ENCODE measurements around the gene ZNF433. TPM values are rescaled to one million over a fixed set of nuclear protein-coding genes. Genes with fewer than 3 reads are reported as not detected.

The ZNF433 gene
- total RNA-seq, 1 donor from 2014 or later = 8.2 TPM

DNA sequence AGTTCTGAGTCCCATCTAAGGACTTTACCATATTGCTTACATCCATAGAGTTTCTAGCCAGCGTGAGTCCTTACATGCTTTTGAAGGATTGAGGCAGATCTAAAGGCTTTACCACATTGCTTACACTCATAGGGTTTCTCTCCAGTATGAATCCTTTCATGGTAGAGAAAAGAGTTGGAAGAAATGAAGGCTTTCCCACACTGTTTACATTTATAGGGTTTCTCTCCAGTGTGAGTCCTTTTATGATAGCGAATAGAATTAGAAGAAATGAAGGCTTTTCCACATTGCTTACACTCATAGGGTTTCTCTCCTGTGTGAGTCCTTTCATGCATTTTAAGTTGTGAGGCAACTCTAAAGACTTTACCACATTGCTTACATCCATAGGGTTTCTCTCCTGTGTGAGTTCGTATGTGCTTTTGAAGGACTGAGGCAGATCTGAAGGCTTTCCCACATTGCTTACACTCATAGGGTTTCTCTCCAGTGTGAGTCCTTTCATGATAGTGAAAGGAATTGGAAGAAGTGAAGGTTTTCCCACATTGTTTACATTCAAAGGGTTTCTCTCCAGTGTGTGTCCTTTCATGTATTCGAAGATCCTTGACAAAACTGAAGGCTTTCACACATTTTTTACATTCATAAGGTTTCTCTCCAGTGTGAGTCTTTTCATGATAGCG lies 8.4 kb upstream of the ZNF433 start:
- H2AFZ ChIP-seq (replicated peaks) = no peak overlapping the region
- H3K4me1 Mint-ChIP-seq = no peaks in the 10 kb centered on the region
- H3K79me2 ChIP-seq (ENCODE audit: low read depth) = no peaks in the 10 kb centered on the region
- no peak overlapping the region for H3K27ac Mint-ChIP-seq
- H3F3A ChIP-seq (ENCODE audit: low read depth) = peaks cover 7% of the 10 kb centered on the region
- no peak overlapping the region for H3K4me2 ChIP-seq
- no peak overlapping the region for H3K4me3 ChIP-seq
- H3K9ac ChIP-seq = no peak overlapping the region
- peaks cover 46% of the 10 kb centered on the region for H3K36me3 Mint-ChIP-seq
- no peaks in the 10 kb centered on the region for H3K4me1 ChIP-seq
- no peak overlapping the region for H3K27ac ChIP-seq
- DNase-seq (ENCODE audit: low spot score) = no peak
- no peaks in the 10 kb centered on the region for H3K27me3 ChIP-seq
- peaks cover 19% of the 10 kb centered on the region for H3K36me3 ChIP-seq
- TF ChIP-seq, protein P1, sequence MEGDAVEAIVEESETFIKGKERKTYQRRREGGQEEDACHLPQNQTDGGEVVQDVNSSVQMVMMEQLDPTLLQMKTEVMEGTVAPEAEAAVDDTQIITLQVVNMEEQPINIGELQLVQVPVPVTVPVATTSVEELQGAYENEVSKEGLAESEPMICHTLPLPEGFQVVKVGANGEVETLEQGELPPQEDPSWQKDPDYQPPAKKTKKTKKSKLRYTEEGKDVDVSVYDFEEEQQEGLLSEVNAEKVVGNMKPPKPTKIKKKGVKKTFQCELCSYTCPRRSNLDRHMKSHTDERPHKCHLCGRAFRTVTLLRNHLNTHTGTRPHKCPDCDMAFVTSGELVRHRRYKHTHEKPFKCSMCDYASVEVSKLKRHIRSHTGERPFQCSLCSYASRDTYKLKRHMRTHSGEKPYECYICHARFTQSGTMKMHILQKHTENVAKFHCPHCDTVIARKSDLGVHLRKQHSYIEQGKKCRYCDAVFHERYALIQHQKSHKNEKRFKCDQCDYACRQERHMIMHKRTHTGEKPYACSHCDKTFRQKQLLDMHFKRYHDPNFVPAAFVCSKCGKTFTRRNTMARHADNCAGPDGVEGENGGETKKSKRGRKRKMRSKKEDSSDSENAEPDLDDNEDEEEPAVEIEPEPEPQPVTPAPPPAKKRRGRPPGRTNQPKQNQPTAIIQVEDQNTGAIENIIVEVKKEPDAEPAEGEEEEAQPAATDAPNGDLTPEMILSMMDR (IDR thresholded peaks at IDR 0.05) = no peak
- TF ChIP-seq EZH2 (IDR thresholded peaks at IDR 0.05) (no peak), EZH2phosphoT487 (IDR thresholded peaks at IDR 0.05) (no peak)
- H4K20me1 ChIP-seq (ENCODE audit: low read depth) = no peaks in the 10 kb centered on the region
- peaks cover 66% of the 10 kb centered on the region for H3K9me3 Mint-ChIP-seq
- no peaks in the 10 kb centered on the region for H3K27me3 Mint-ChIP-seq (ENCODE audit: insufficient read depth, low read depth)
- H3K9me3 ChIP-seq (ENCODE audit: low read depth) = peaks cover 25% of the 10 kb centered on the region
- H3K4me3 Mint-ChIP-seq = no peak overlapping the region

DNA sequence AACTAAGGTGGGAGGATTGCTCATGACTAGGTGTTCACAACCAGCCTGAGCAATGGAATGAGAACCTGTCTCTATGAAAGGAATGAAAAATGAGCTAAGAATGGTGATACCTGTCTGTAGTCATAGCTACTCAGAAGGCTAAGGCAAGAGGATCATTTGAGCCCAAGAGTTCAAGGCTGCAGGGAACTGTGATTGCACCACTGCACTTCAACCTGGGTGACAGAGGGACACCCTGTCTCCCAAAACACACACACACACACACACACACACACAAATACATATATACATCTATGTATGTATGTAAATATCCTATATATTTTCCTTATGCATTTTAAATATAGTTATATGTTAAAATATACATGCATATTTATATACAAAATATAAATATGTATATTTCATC lies 7.4 kb upstream of the ZNF433 start:
- Histone ChIP-seq H3K27me3 (no peaks in the 10 kb centered on the region), H3K4me2 (no peak overlapping the region), H4K20me1 (ENCODE audit: low read depth) (no peaks in the 10 kb centered on the region), H3K27ac (no peak overlapping the region), H3K9me3 (ENCODE audit: low read depth) (peaks cover 25% of the 10 kb centered on the region), H3K4me1 (no peaks in the 10 kb centered on the region), H3K4me3 (no peak overlapping the region), H3K36me3 (peaks cover 19% of the 10 kb centered on the region), H2AFZ (replicated peaks) (no peak overlapping the region), H3K9ac (no peak overlapping the region), H3F3A (ENCODE audit: low read depth) (peaks cover 7% of the 10 kb centered on the region), H3K79me2 (ENCODE audit: low read depth) (no peaks in the 10 kb centered on the region)
- peaks cover 4% of the 10 kb centered on the region for H3K27me3 Mint-ChIP-seq (ENCODE audit: insufficient read depth, low read depth)
- H3K27ac Mint-ChIP-seq = no peak overlapping the region
- H3K4me3 Mint-ChIP-seq = no peak overlapping the region
- TF ChIP-seq, protein P1 (IDR thresholded peaks at IDR 0.05) = no peak
- TF ChIP-seq EZH2 (IDR thresholded peaks at IDR 0.05) (no peak), EZH2phosphoT487 (IDR thresholded peaks at IDR 0.05) (no peak)
- H3K9me3 Mint-ChIP-seq = peaks cover 69% of the 10 kb centered on the region
- no peaks in the 10 kb centered on the region for H3K4me1 Mint-ChIP-seq
- no peak for DNase-seq (ENCODE audit: low spot score)
- H3K36me3 Mint-ChIP-seq = peaks cover 49% of the 10 kb centered on the region

GRCh38 chr19:12034620-12035019 lies 859 bp downstream of the ZNF433 start:
- peaks cover 7% of the 10 kb centered on the region for H3F3A ChIP-seq (ENCODE audit: low read depth)
- H3K27ac Mint-ChIP-seq = no peak overlapping the region
- peaks cover 11% of the 10 kb centered on the region for H3K27me3 Mint-ChIP-seq (ENCODE audit: insufficient read depth, low read depth)
- no peaks in the 10 kb centered on the region for H3K36me3 ChIP-seq
- H3K9me3 Mint-ChIP-seq = peaks cover 64% of the 10 kb centered on the region
- peak overlapping the region; percentile 84 for H3K4me3 Mint-ChIP-seq
- peaks cover 8% of the 10 kb centered on the region for H3K79me2 ChIP-seq (ENCODE audit: low read depth)
- peaks cover 5% of the 10 kb centered on the region for H3K4me1 ChIP-seq
- no peak overlapping the region for H2AFZ ChIP-seq (replicated peaks)
- H3K27me3 ChIP-seq = no peaks in the 10 kb centered on the region
- H3K9ac ChIP-seq = peak overlapping the region; percentile 46
- TF ChIP-seq, protein P1 (IDR thresholded peaks at IDR 0.05) = no peak
- no peak for TF ChIP-seq EZH2phosphoT487 (IDR thresholded peaks at IDR 0.05)
- TF ChIP-seq EZH2 (IDR thresholded peaks at IDR 0.05) = no peak
- H4K20me1 ChIP-seq (ENCODE audit: low read depth) = no peaks in the 10 kb centered on the region
- peaks cover 43% of the 10 kb centered on the region for H3K36me3 Mint-ChIP-seq
- H3K4me1 Mint-ChIP-seq = peaks cover 7% of the 10 kb centered on the region
- no peak overlapping the region for H3K27ac ChIP-seq
- H3K9me3 ChIP-seq (ENCODE audit: low read depth) = no peaks in the 10 kb centered on the region
- peak overlapping the region; percentile 61 for H3K4me3 ChIP-seq
- H3K4me2 ChIP-seq = peak overlapping the region; percentile 74
- peak; percentile 22 for DNase-seq (ENCODE audit: low spot score)

All from neural progenitor cell (in vitro differentiated cells).